ENCODE measurements around the gene WDR3.

WDR3 gene

GRCh38 chr1:117928881-117929342, 627 bp upstream of the WDR3 start:
- no peak for TF ChIP-seq CTCF (IDR thresholded peaks at IDR 0.05; ENCODE audit: insufficient read depth, low read length, poor library complexity, severe bottlenecking)
- no peaks in the 10 kb centered on the region; the same call in 1 of the 2 replicates for H3K36me3 ChIP-seq (ENCODE audit: control insufficient read depth, insufficient read depth, low read length)
- no peaks in the 10 kb centered on the region for H3K27me3 ChIP-seq (replicated peaks; ENCODE audit: control insufficient read depth, insufficient read depth, low read length)
- no peak for DNase-seq (ENCODE audit: extremely low read depth, insufficient read length)
- peak overlapping the region; percentile 99 for H3K4me3 ChIP-seq (replicated peaks; ENCODE audit: low read depth, low read length)

- DNase-seq (ENCODE audit: extremely low read depth, insufficient read length): no peak
- Histone ChIP-seq H3K4me3 (replicated peaks; ENCODE audit: low read depth, low read length) (peak overlapping the region; percentile 99), H3K27me3 (replicated peaks; ENCODE audit: control insufficient read depth, insufficient read depth, low read length) (no peaks in the 10 kb centered on the region), H3K36me3 (ENCODE audit: control insufficient read depth, insufficient read depth, low read length) (no peaks in the 10 kb centered on the region)
- no peak for TF ChIP-seq CTCF (IDR thresholded peaks at IDR 0.05; ENCODE audit: insufficient read depth, low read length, poor library complexity, severe bottlenecking)
These were observed 571 bp downstream of the WDR3 start for GRCh38 chr1:117930173-117930447.

GRCh38 chr1:117930484-117930883, 945 bp downstream of the WDR3 start:
- no peaks in the 10 kb centered on the region for H3K27me3 ChIP-seq (replicated peaks; ENCODE audit: control insufficient read depth, insufficient read depth, low read length)
- H3K4me3 ChIP-seq (replicated peaks; ENCODE audit: low read depth, low read length): peak overlapping the region; percentile 99
- DNase-seq (ENCODE audit: extremely low read depth, insufficient read length): no peak
- TF ChIP-seq CTCF (IDR thresholded peaks at IDR 0.05; ENCODE audit: insufficient read depth, low read length, poor library complexity, severe bottlenecking): no peak
- H3K36me3 ChIP-seq (ENCODE audit: control insufficient read depth, insufficient read depth, low read length): no peaks in the 10 kb centered on the region

- Histone ChIP-seq H3K27me3 (replicated peaks; ENCODE audit: control insufficient read depth, insufficient read depth, low read length) (no peaks in the 10 kb centered on the region), H3K4me3 (replicated peaks; ENCODE audit: low read depth, low read length) (no peak overlapping the region), H3K36me3 (ENCODE audit: control insufficient read depth, insufficient read depth, low read length) (no peaks in the 10 kb centered on the region)
- DNase-seq (ENCODE audit: extremely low read depth, insufficient read length): no peak
- no peak for TF ChIP-seq CTCF (IDR thresholded peaks at IDR 0.05; ENCODE audit: insufficient read depth, low read length, poor library complexity, severe bottlenecking)
These were observed 3.0 kb downstream of the WDR3 start for GRCh38 chr1:117932576-117932975.

- no peak overlapping the region for H3K4me3 ChIP-seq (replicated peaks; ENCODE audit: low read depth, low read length)
- no peak for TF ChIP-seq CTCF (IDR thresholded peaks at IDR 0.05; ENCODE audit: insufficient read depth, low read length, poor library complexity, severe bottlenecking)
- H3K27me3 ChIP-seq (replicated peaks; ENCODE audit: control insufficient read depth, insufficient read depth, low read length): no peaks in the 10 kb centered on the region
- no peak for DNase-seq (ENCODE audit: extremely low read depth, insufficient read length)
- no peaks in the 10 kb centered on the region; the same call in 1 of the 2 replicates for H3K36me3 ChIP-seq (ENCODE audit: control insufficient read depth, insufficient read depth, low read length)
These were observed 4.2 kb downstream of the WDR3 start for GRCh38 chr1:117933769-117934168.

- no peak overlapping the region for H3K4me3 ChIP-seq (replicated peaks; ENCODE audit: low read depth, low read length)
- no peak for TF ChIP-seq CTCF (IDR thresholded peaks at IDR 0.05; ENCODE audit: insufficient read depth, low read length, poor library complexity, severe bottlenecking)
- DNase-seq (ENCODE audit: extremely low read depth, insufficient read length): no peak
- H3K27me3 ChIP-seq (replicated peaks; ENCODE audit: control insufficient read depth, insufficient read depth, low read length): no peaks in the 10 kb centered on the region
- peaks cover 11% of the 10 kb centered on the region for H3K36me3 ChIP-seq (ENCODE audit: control insufficient read depth, insufficient read depth, low read length)
These were observed 12.8 kb downstream of the WDR3 start for GRCh38 chr1:117942293-117942692.

Data from GM06990 (cell line).